Inferior parietal cortex (tissue), 1 donor: ENCODE data around the gene NTM.
A peak's percentile ranks its signal among the peaks of the same experiment; 100 is the strongest.

Experiments used
- DNase-seq: peaks from one replicate; pipeline ENCODE4 v3.0.0-alpha.2; 2016; ENCODE audit errors: extremely low spot score

The NTM gene

GRCh38 chr11:132137981-132138313, 767.5 kb downstream of the NTM start:
- DNase-seq, result no peak

DNA sequence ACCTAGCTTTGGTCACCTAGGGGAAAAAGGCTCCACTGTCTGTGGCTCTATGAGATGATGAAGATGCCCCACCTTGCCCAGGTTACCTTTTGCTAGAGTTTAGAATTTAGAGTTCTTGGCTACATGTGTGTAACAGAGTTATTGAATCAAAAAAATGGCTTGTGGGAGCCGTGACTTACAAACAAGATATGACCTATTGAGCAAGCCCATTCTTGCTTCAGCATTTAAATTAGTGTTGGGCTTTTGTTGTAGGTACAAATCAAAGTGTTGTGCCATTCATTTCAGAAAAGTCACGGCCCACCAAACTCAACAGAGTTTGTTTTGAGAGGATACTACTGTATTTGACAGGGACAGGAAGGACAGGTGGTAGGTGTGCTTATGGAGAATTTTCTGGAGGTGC, 768.8 kb downstream of the NTM start:
- no peak for DNase-seq

GRCh38 chr11:132140056-132140455, 769.6 kb downstream of the NTM start:
- no peak for DNase-seq

- DNase-seq, result no peak
These were observed 771.7 kb downstream of the NTM start for GRCh38 chr11:132142121-132142520.

DNA sequence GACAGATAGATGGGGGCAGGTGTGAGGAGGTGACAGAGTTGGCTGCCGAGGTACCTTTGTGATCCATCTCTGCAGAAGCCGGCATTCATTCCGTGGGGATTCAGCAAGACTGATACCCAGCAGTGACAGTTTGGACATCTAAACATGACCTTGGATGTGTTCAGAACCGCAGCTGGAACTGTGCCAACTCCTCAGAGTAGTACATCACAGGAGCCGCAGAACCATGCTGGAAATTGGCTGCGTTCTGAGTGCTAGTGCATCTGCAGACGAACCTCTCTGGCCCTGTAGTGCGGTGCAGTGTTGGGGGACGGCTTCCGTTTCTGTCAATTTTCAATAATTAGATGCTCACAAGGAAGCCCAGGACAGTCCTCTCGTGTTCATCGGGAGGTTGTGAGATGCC, 772.1 kb downstream of the NTM start:
- DNase-seq, result no peak

GRCh38 chr11:132147464-132147863, 777.0 kb downstream of the NTM start:
- DNase-seq, result no peak

- no peak for DNase-seq
These were observed 784.4 kb downstream of the NTM start for GRCh38 chr11:132154781-132155180.

- DNase-seq, result no peak
These were observed 787.7 kb downstream of the NTM start for GRCh38 chr11:132158091-132158490.

DNA sequence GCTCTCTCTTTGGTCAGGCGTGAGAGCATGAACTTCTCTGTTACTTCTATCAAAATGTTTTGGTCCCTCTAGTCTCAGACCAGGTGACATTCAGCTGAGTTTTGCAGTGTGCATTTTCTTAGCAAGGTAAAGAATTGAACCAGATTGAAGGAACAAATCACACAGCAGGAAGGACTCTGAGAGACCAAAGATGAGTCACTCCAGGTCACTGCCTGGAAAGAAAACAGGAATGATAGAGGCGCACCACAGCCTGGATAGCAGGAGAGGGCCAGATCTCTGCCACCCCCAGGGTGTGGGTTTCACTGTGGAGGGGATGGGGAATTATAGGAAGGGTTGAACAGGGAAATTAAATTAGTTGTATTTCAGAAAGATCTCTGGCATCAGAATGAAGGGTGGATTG, 788.3 kb downstream of the NTM start:
- no peak for DNase-seq

DNA sequence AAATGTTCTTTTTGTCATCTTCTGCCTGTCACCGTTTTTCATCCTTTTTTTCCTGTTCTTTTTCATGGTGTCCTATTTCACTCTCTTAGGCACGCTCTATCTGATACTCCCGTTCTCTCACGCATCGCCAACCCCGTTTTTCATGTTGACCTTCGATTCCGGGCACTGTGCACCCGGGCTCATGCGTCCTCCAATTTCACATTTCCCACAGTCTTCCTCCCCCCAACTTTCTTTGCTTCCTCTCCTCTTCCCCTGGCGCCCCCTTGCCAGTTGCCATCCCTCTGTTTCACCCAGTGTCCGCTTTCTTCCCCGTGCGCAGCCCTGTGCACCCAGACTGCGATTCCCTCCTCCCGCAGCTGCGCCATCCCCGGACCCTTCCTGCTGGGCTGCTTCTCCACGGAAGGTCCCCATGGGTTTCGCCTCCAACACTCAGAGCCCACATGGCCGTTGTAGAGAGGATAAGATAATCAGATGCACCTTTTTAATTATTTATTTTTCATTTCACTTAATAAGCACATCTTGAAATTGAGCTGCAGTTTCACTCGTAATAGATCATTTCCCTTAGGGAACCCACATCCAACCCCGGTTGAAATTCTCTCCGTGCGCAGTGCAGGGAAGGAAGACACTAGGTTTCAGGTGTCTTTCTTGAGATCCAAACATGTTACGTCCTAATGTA, 791.1 kb downstream of the NTM start:
- no peak for DNase-seq

- DNase-seq, result no peak
These were observed 798.0 kb downstream of the NTM start for GRCh38 chr11:132168344-132168981.

- DNase-seq, result no peak
These were observed 800.6 kb downstream of the NTM start for GRCh38 chr11:132171031-132171430.

DNA sequence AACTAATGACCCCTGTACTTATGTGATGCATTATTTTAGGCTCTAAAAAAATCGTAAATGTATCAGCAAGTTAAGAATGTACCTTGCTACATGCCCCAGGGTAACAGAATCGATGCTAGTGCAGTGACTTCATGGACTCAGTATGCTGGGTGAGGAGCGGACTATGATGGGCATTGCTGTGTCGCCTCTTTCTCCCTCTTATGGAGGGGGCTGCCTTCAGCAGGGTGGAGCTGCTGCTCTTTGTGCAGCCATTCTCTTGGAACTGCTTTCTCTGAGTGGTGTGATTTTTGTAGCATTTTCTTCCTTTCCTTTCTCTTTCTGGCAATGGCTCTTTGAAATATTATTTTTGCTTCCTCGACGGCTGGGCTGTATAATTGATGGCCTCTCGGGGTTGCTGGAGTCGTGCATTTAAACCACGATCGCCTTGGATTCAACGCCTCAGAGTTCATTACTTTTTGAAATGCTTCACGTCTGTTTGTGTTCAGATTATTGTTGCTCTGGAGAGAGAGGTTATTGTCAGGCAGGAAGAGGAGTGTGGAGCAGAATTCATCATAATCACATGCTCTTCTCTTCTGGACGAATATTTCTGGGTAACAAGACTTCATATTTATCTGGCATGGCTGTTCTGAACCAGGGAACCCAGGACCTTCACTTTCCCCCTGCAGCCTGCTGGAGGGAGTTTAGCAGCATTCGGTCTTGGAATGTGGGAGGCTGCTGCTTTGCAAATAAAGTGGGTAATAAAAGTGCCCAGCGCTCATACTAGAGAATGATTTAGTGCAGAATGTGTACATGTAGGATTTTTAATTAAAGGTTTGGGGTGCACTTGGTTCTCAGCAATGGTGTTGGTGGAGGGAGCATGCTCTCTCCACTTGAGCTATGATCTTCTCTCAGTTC, 804.2 kb downstream of the NTM start:
- DNase-seq, result no peak

DNA sequence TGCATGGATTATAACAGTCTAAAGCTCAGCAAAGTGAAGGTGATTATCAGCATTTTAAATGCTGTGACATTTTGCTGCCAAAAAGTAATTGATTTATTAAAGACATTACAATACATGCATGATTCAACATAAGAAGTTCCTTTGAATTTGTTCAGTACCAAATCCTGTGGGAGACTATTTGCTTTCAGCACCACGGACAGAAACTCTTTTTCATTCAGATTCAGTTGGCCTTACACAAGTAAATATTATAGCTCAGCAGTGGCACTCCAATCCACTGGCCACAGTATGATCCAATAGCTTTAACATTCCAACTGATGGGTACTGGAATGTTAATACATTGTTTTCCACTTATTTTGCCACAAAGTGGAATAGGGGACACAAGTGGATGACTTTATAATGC, 806.7 kb downstream of the NTM start:
- no peak for DNase-seq

DNA sequence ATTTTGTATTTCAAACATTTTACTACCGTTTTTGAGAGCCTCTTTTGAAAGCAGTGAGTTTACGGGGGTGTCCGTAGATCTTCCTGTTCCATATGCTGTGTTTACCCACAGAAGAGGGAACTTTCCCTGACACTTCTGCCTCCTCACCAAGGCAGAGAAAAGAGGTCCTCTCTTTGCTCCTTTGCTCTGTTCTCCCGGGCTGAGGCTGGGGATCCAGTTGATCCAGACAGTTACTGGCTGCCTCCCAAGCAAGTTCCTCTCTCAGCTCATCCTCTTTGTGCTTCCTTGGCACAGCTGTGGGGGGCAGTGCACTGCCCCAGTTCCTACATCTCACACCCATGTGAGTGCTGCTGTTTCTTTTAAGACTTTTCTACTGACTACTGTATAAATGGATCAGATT, 813.7 kb downstream of the NTM start:
- DNase-seq, result peak; percentile 42

DNA sequence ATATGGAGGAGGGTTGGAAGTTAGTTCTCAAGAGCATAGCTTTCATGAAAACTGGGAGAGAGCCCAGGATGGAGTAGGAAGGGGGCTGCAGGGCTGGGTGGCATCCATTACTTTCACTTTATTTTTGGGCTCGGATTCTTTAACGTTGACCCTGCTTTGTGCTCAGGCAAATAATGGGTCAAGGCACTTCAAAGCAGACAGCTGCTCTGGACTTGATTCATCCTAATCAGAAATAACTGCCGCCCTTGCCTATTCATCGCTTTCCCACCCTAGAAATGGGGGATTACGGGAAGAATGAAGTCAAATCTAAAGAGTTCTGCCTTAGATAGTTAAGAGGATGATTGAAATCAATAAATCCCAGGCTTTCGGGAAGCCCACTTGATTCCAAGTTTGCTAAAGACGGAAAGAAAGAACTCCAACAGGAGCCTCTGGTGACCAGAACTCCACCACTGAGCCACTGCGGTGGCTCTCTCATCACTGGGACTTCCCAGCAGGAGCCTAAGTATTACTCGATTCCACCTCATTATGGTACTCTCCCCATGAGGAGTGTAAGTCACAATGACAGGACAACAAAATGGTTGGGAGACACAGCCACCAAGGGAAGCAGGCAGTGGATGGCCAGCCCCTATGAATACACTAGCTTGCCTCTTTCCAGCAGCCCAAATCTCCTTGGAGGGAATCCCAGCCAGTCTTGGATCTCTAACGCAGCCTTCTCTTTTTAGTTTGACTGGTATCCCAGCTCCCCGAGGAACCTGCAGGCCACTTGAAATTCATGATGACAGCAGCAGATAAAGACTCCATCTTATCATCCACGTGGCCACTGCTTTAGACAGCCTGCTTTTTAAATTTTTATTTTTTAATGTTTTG, 815.5 kb downstream of the NTM start:
- no peak for DNase-seq

GRCh38 chr11:132186699-132187098, 816.3 kb downstream of the NTM start:
- no peak for DNase-seq

GRCh38 chr11:132187386-132187785, 817.0 kb downstream of the NTM start:
- DNase-seq, result peak; percentile 26

DNA sequence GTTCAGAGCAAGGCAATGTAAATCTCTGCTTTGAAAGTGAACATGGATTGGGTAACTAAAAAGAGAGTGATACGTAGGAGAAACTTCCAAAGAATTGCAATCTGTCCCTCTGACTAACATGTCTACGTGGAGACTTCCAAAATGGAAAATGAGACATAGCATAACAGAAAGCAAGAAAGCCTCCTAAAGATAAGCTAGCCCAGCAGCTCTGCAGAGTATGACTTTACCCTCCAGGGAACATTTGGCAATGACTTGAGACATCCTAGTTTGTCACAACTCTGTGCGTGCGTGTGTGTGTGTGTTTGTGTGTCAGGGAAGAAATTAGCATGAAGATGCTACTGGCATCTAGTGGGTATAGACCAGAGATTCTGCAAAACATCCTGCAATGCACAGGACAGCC, 817.4 kb downstream of the NTM start:
- DNase-seq, result peak; percentile 61

DNA sequence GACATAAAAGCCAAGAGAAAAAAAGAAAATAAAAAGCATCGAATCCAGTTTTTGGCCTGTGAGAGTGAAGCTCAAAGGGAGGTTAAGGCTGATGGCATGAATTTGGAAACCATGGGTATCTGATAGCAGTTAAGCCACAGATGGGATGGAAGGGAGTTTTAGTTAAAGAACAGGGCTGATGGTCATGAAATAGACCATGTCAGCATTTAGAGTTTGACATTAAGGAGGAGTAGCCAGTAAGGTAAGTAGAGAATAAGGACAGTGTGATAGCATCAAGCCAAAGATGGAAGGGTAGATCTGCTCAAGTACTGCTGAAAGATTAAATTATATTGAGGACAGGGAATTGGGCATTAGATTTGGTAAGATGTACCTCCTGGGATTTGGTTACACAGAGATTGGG, 826.5 kb downstream of the NTM start:
- no peak for DNase-seq

DNA sequence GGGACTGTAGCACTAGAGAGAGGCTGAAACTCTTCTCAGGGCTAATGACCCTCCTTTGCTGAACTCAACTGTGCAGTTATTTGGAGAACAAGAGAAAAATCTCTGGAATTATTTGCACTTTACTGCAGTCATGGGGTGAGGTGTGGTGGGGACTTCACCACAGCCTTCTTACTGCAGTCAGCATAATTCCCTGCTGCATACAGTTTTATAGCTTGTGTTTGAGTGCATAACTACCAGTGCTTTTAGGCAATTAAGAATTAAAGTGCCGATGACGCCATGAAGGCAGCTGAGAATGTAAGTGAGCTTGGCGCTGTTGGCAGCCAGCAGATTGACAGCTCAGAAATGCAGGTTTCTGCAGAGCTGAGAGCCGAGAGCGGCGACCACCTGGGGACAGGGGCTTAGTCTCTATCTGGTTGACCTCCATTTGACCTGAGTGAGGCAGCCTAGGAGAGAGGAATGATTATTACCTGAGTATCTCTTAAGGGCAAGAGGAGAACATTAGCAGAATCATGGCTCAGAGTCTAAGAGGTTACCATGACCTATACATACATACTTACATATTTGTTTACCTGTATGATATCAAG, 830.0 kb downstream of the NTM start:
- no peak for DNase-seq

DNA sequence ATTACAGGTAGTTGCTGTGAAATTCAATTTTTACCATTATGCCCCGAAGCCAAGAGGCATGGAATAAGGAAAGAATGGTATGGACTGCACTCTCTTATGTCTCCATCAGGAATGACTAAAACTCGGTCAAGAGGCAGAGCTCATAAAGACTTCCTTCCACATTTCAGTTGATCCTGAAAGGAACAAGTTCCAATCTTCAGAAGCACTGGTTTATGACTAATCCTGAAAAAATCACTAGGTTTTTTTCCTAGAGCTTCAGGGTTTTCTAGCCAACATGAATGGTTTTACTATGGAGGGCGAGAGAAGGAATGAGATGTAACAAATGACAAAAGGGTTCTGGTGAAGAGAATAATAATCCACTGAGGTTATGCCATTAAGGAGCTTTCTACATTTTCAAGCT, 832.2 kb downstream of the NTM start:
- DNase-seq, result no peak
